HG03025 (cell line): ENCODE data around the gene PGPEP1.

Experiments used
- ATAC-seq: cut with Tn5 transposase; IDR thresholded peaks from one replicate; pipeline ENCODE4 v1.9.1; 2021; ENCODE audit warnings: mild to moderate bottlenecking, moderate library complexity; ENCODE audit not compliant: unreplicated experiment, low FRiP score

The PGPEP1 gene

DNA sequence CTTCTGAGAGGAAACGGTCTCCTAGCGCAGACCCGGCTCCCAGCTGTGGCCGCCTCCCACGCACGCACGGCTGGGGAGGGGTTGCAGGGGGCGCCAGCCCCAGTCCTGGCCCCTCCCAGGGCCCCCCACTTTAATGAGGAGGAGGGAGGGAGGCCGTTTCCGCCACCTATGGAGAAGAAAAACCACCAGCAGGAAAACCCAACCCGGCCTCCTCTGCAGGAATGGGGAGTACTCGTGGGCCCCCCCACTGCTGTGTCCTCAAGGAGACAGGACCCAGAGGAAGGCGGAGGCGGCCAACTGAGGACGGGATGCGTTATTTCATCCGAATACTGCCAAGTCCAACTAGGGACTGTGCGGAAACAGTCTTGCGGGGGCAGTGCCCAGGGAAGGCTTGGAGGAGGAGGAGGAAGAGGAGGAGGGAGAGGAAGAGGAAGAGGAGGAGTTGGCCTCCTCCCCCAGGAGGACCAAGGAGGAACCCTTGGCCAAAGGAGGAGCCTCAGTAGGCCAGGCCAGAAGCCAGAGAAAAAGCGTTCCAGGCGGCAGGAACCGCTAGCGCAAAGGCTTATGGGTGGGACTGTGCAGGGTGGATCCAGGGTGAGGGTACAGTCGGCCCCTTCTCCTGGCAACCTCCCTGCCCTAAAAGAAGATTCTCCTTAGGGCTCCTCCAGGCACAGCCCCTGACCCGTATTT, 74.9 kb downstream of the PGPEP1 start:
- no peak for ATAC-seq

DNA sequence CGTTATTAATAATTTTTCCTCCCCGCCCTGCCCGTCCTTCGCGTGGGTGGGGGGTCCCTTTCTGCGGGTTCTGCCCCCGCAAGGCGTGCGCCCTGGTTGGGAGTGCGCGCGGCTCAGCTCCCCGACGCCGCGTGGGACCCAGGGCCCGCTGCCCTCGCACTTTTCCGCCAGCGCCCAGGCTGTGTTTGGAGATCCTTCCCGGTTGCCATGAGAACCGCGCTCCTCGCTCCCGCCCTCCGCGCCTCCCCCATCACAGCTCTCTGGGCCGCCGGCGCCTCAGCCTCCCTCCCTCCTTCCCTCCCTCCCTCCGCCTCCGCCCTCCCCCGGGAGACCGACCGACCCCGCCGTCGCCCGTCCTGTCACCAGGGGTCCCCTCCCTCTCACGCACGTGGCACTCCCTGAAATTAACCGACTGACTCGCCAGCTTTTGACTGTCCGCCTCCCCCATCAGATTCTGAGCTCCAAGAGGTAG, 76.4 kb downstream of the PGPEP1 start:
- ATAC-seq = no peak

DNA sequence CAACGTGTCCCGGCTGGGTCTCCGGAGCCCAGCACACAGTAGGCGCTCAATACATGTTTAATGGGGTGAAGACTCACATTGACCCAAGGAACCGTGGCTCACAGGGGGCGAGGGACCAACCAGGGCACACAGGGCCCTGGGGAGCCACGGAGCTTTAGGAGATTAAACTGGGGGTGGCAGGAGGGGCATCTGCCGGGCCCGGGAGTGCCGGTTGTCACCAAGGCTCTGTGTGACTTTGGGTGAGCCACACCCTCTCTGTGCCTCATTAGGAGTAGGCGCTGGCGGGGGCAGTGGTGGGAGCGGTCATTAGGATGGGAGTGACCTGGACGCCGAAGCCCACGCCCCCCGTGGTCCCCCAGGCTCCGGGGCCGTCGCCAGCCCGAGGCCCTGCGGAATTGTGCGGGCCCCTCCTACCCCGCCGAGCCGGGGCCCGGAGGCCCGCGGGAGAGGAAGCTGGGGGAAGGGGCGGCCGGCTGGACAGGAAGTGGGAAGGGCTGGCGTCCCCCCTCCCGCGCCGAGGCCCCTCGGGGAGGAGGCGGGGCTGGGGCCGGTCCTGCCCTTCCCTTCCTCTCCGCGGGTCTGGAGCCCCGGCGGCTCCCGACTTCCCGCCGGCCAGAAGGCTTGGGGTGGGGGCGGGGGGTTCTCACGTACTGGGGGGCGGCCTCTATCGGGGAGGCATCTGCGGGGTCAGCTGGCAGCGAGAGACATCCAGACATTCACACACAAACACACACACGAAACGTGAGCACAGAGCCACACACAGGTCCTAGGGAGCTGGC, 77.0 kb downstream of the PGPEP1 start:
- ATAC-seq = no peak

DNA sequence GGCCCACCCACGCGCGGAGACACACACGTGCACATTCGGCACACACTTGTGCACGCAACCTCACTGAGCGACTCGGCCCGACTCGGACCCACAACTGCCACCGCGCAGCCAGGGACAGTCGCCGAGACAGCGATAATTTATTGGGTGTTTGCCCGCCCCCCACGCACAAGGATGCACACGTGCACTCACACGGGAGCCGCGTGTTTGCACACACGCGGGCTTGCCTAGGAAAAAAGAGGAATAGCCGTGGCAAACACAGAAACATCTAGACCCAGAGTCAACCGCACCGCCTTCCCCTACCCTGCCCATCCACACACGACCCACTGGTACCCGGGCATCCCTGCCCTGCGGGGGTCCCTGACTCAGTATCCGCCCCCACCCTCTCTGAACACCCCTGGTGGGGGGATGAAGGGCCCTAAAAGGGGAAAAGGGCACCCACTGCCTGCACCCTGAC, 77.7 kb downstream of the PGPEP1 start:
- ATAC-seq = no peak

GRCh38 chr19:18418483-18419194, 78.2 kb downstream of the PGPEP1 start:
- no peak for ATAC-seq

DNA sequence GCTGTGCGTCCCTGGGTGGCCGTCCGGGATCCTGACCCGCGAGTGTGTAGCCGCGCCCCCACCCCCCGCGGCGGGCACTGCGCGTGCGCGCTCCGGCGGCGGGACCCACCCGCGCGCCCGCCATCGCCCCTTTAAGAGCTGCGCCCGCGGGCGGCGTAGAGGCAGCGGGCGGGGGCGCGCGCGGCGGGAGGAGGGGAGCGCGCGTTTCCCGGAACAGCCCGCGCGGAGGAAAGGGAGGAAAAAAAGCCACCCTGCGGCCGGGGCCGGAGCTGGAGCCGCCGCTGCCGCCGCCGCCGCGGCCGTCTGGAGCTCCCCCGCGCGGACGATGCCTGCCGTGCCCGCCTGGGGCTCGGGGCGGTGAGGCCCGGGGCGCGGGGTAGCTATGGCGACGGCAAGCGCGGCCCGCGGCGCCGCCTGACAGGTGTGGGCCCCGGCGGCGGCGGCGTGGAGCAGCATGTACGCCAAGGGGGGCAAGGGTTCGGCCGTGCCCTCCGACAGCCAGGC, 78.8 kb downstream of the PGPEP1 start, which contains the start of gene SSBP4:
SSBP4 (plus strand) TSS at position 204 of the 504 bp plus-strand sequence; CDS start at position 455, 251 bp downstream.
- ATAC-seq = no peak
